Measurements from ENCODE around the gene FXYD3.

GRCh38 chr19:35125749-35126623 is 10.4 kb downstream of the FXYD3 start:
- TF ChIP-seq CTCF (IDR thresholded peaks at IDR 0.05) = no peak
- TF ChIP-seq POLR2A (IDR thresholded peaks at IDR 0.05) = no peak

Measured in right lobe of liver (tissue), 4 donors.